Neural cell (in vitro differentiated cells): Measurements from ENCODE around the gene LRRTM3.

Experiments used
- POLR2AphosphoS5 ChIP-seq: IDR thresholded peaks from 2 replicates; pipeline ENCODE4 v1.6.1; 2012
- RAD21 ChIP-seq: fragments of 450-650 bp; conservative IDR thresholded peaks from 2 replicates; pipeline ENCODE4 v1.6.1; 2014; ENCODE audit warnings: antibody characterized with exemption, mild to moderate bottlenecking, moderate library complexity
- TF ChIP-seq, protein P1 (sequence below): fragments of 450-650 bp; IDR thresholded peaks from 2 replicates; pipeline ENCODE4 v1.5.1; 2014; ENCODE audit warnings: antibody characterized with exemption, mild to moderate bottlenecking, moderate library complexity; ENCODE audit not compliant: poor library complexity, severe bottlenecking

DNA sequence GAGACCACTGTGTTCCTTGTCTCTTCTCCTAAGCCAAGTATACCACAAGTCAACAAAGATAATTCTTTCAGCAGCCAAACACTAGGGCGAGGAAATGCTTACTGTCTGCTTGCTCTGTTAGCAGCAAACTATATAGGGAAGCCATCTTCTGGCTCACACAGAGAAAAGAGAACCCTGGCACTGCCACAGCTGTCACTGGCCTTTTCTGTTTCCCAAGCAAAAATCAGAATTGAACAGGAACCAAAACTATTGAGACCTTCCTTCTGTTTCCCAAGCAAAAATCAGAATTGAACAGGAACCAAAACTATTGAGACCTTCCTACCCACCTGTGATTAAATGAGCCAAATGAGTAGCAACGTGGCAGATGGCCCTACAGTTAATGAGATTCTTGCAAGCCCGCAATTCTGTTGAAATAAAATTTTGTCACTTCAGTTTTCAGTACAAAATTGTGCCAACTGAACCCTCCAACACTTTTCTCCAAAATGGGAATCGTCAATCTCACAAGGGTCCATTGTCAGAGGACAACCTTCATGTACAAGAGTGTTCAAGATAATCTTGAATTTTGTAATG, 54.5 kb downstream of the LRRTM3 start:
- TF ChIP-seq RAD21 (no peak), POLR2AphosphoS5 (no peak)
- TF ChIP-seq, protein P1, sequence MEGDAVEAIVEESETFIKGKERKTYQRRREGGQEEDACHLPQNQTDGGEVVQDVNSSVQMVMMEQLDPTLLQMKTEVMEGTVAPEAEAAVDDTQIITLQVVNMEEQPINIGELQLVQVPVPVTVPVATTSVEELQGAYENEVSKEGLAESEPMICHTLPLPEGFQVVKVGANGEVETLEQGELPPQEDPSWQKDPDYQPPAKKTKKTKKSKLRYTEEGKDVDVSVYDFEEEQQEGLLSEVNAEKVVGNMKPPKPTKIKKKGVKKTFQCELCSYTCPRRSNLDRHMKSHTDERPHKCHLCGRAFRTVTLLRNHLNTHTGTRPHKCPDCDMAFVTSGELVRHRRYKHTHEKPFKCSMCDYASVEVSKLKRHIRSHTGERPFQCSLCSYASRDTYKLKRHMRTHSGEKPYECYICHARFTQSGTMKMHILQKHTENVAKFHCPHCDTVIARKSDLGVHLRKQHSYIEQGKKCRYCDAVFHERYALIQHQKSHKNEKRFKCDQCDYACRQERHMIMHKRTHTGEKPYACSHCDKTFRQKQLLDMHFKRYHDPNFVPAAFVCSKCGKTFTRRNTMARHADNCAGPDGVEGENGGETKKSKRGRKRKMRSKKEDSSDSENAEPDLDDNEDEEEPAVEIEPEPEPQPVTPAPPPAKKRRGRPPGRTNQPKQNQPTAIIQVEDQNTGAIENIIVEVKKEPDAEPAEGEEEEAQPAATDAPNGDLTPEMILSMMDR: no peak
